Peyer's patch (tissue), 4 donors: Measurements from ENCODE around the gene RBMS2. TPM values are rescaled to one million over a fixed set of nuclear protein-coding genes. Genes with fewer than 3 reads are reported as not detected.

Experiments used
- DNase-seq, 3 donors: peaks; one replicate each; pipeline ENCODE4 v3.0.0-alpha.2; 2017 to 2019
- H3K27ac ChIP-seq, 4 donors: fragments of 200-600 bp; sonication (generic); one replicate each; pipeline ENCODE4 v1.5.1; 2016 to 2019
- H3K27me3 ChIP-seq, 2 donors: fragments of 200-600 bp; sonication (generic); one replicate each; pipeline ENCODE4 v1.5.1; 2019
- H3K36me3 ChIP-seq, 3 donors: fragments of 200-600 bp; sonication (generic); one replicate each; pipeline ENCODE4 v1.5.1; 2016 to 2019
- H3K4me1 ChIP-seq, 4 donors: fragments of 200-600 bp; sonication (generic); one replicate each; pipeline ENCODE4 v1.5.1; 2016 to 2019
- H3K4me3 ChIP-seq, 4 donors: fragments of 200-600 bp; sonication (generic); 1 replicate in 3 of 4; 2 replicates in 1 of 4; pipeline ENCODE4 v1.5.1; 2016 to 2019; ENCODE audit warnings: mild to moderate bottlenecking in 1 of 4
- H3K9me3 ChIP-seq, 4 donors: fragments of 200-600 bp; sonication (generic); one replicate each; pipeline ENCODE4 v1.5.1; 2016 to 2019; ENCODE audit warnings: mild to moderate bottlenecking in 1 of 4
- CTCF ChIP-seq, 6 experiments: fragments of 450-650 bp in 4 of 6; fragments of 200-600 bp in 2 of 6; sonication (generic) in 1 of 6; IDR thresholded peaks; one replicate each; pipeline ENCODE4 v1.5.1; 2017 to 2019; ENCODE audit warnings: antibody characterized with exemption in 6 of 6, mild to moderate bottlenecking in 3 of 6, moderate library complexity in 1 of 6
- POLR2A ChIP-seq, 2 donors: fragments of 450-650 bp; IDR thresholded peaks; one replicate each; pipeline ENCODE4 v1.5.1; 2017; ENCODE audit warnings: antibody characterized with exemption in 2 of 2, mild to moderate bottlenecking in 2 of 2, moderate library complexity in 2 of 2
- total RNA-seq, 4 donors: library from RNA; depleted of rRNA; stranded (reverse); fragments of >200 nt; gene quantifications; one replicate each; pipeline ENCODE4 v1.1.0, GENCODE V29; 2016

Gene RBMS2
- total RNA-seq, 4 donors from 2014 or later = 10.7 to 22.3 (median 12.5) TPM

GRCh38 chr12:56629459-56630179 is 108.0 kb downstream of the RBMS2 start:
- H3K4me1 ChIP-seq = peaks cover 7 to 48% (median 25%) of the 10 kb centered on the region in 4 donors
- TF ChIP-seq POLR2A (IDR thresholded peaks at IDR 0.05) = no peak
- no peak for TF ChIP-seq CTCF (IDR thresholded peaks at IDR 0.05)
- H3K4me3 ChIP-seq = peak overlapping the region; percentile 86 to 99 (median 94)
- no peaks in the 10 kb centered on the region for H3K36me3 ChIP-seq
- peak overlapping the region; percentile 89 to 97 (median 90) for H3K27ac ChIP-seq
- H3K27me3 ChIP-seq = no peaks in the 10 kb centered on the region
- DNase-seq = peak; percentile 38 to 58 (median 55)
- H3K9me3 ChIP-seq = no peaks in the 10 kb centered on the region

GRCh38 chr12:56630180-56630632 is 108.6 kb downstream of the RBMS2 start, which contains the start of gene BAZ2A:
Gene BAZ2A (minus strand): TSS chr12:56630326. CDS start chr12:56617530, 12,796 bp downstream.
- TF ChIP-seq CTCF (IDR thresholded peaks at IDR 0.05) = no peak
- TF ChIP-seq POLR2A (IDR thresholded peaks at IDR 0.05) = no peak
- Histone ChIP-seq H3K4me1 (peaks cover 7 to 48% (median 25%) of the 10 kb centered on the region in 4 donors), H3K36me3 (no peaks in the 10 kb centered on the region), H3K27me3 (no peaks in the 10 kb centered on the region), H3K4me3 (peak within 1 kb of the TSS; percentile 86 to 99 (median 94)), H3K9me3 (no peaks in the 10 kb centered on the region), H3K27ac (peak within 1 kb of the TSS; percentile 89 to 97 (median 90))
- DNase-seq = peak; percentile 91 to 96 (median 93)

- no peaks in the 10 kb centered on the region for H3K36me3 ChIP-seq
- H3K27ac ChIP-seq = peak overlapping the region; percentile 60 to 99 (median 80)
- peak overlapping the region in 3 of 4 donors; percentile 29 to 93 (median 81) for H3K4me3 ChIP-seq
- no peaks in the 10 kb centered on the region for H3K9me3 ChIP-seq
- H3K4me1 ChIP-seq = peaks cover 7 to 48% (median 31%) of the 10 kb centered on the region in 4 donors
- TF ChIP-seq POLR2A (IDR thresholded peaks at IDR 0.05) (no peak), CTCF (IDR thresholded peaks at IDR 0.05) (no peak)
- DNase-seq = peak; percentile 85 to 92 (median 86)
- H3K27me3 ChIP-seq = no peaks in the 10 kb centered on the region
These were observed 110.4 kb downstream of the RBMS2 start for GRCh38 chr12:56631790-56632700.

GRCh38 chr12:56632701-56633467 is 111.3 kb downstream of the RBMS2 start:
- Histone ChIP-seq H3K4me1 (peaks cover 7 to 57% (median 33%) of the 10 kb centered on the region in 4 donors), H3K4me3 (peak overlapping the region in 3 of 4 donors; percentile 29 to 93 (median 81)), H3K27me3 (no peaks in the 10 kb centered on the region), H3K36me3 (peaks cover 0 to 5% (median 0%) of the 10 kb centered on the region in 3 donors), H3K27ac (peak overlapping the region; percentile 60 to 99 (median 80)), H3K9me3 (no peaks in the 10 kb centered on the region)
- no peak for TF ChIP-seq CTCF (IDR thresholded peaks at IDR 0.05)
- TF ChIP-seq POLR2A (IDR thresholded peaks at IDR 0.05) = no peak
- DNase-seq = no peak
